Thyroid gland (tissue), 4 donors: ENCODE measurements around the gene CHST9. TPM values are rescaled to one million over a fixed set of nuclear protein-coding genes. Genes with fewer than 3 reads are reported as not detected.

Experiments
- DNase-seq, 2 donors: peaks; one replicate each; pipeline ENCODE4 v3.0.0-alpha.2; 2019
- H3K27ac ChIP-seq, 3 donors: fragments of 200-600 bp; sonication (generic); 1 replicate in 2 of 3; 2 replicates in 1 of 3; pipeline ENCODE4 v1.5.1; 2016 to 2019; ENCODE audit warnings: mild to moderate bottlenecking in 1 of 3, moderate library complexity in 1 of 3
- H3K27me3 ChIP-seq: fragments of 200-600 bp; sonication (generic); one replicate; pipeline ENCODE4 v1.5.1; 2019
- H3K36me3 ChIP-seq, 2 donors: fragments of 200-600 bp; sonication (generic); one replicate each; pipeline ENCODE4 v1.5.1; 2016 to 2019
- H3K4me1 ChIP-seq, 2 donors: fragments of 200-600 bp; sonication (generic); one replicate each; pipeline ENCODE4 v1.5.1; 2017 to 2019
- H3K4me3 ChIP-seq, 3 donors: fragments of 200-600 bp; sonication (generic); replicated peaks in 1 of 3; 1 replicate in 2 of 3; 2 replicates in 1 of 3; pipeline ENCODE4 v1.5.1; 2016; ENCODE audit warnings: mild to moderate bottlenecking in 1 of 3
- H3K9me3 ChIP-seq: fragments of 200-600 bp; sonication (generic); one replicate; pipeline ENCODE4 v1.5.1; 2017
- CTCF ChIP-seq, 6 experiments: fragments of 200-600 bp in 3 of 6; fragments of 450-650 bp in 3 of 6; sonication (generic) in 3 of 6; IDR thresholded peaks; one replicate each; pipeline ENCODE4 v1.5.1; 2016 to 2019; ENCODE audit warnings: antibody characterized with exemption in 6 of 6, mild to moderate bottlenecking in 2 of 6, inconsistent platforms in 1 of 6, moderate library complexity in 1 of 6
- POLR2A ChIP-seq, 2 donors: fragments of 450-650 bp; IDR thresholded peaks; one replicate each; pipeline ENCODE4 v1.6.1; 2017; ENCODE audit warnings: antibody characterized with exemption in 2 of 2, mild to moderate bottlenecking in 2 of 2, moderate library complexity in 1 of 2
- WGBS, 2 donors: methylation state at CpG; one replicate each; pipeline ENCODE4 v1.1.5; 2017; 5-methylcytosine and 5-hydroxymethylcytosine counted together
- intact Hi-C: fragments of 100-400 bp; cut with DNase I; formaldehyde crosslinking; loops from one replicate; pipeline ENCODE4 v1.15.1; 2023
- total RNA-seq, 4 donors: library from RNA; depleted of rRNA; stranded (reverse); fragments of >200 nt; gene quantifications; one replicate each; pipeline ENCODE4 v1.2.3, GENCODE V29; 2016

CHST9 gene
- total RNA-seq, 4 donors from 2014 or later, result under 0.01 to 0.13 (median 0.05) TPM; not detected in 1

GRCh38 chr18:26956863-26957262 is 228.2 kb downstream of the CHST9 start:
- intact Hi-C loops, result no loop called here
- TF ChIP-seq POLR2A (IDR thresholded peaks at IDR 0.05), result no peak
- no peak for TF ChIP-seq CTCF (IDR thresholded peaks at IDR 0.05)
- WGBS, 2 donors, result 58 to 79% methylated on average over 4 of the region's 4 CpGs

GRCh38 chr18:26948703-26949102 is 236.4 kb downstream of the CHST9 start:
- no peaks in the 10 kb centered on the region for H3K9me3 ChIP-seq
- H3K27ac ChIP-seq, result no peak overlapping the region
- intact Hi-C loops, result no loop called here
- 81 to 86% methylated on average over 4 of the region's 4 CpGs for WGBS, 2 donors
- no peaks in the 10 kb centered on the region for H3K36me3 ChIP-seq
- peaks cover 0 to 9% of the 10 kb centered on the region in 2 donors for H3K4me1 ChIP-seq
- TF ChIP-seq CTCF (IDR thresholded peaks at IDR 0.05) (no peak), POLR2A (IDR thresholded peaks at IDR 0.05) (no peak)
- H3K27me3 ChIP-seq, result no peaks in the 10 kb centered on the region
- H3K4me3 ChIP-seq, result no peak overlapping the region
- DNase-seq, result no peak

More at GRCh38 chr18:26956863-26957262, 228.2 kb downstream of the CHST9 start:
- no peak overlapping the region for H3K27ac ChIP-seq
- no peaks in the 10 kb centered on the region for H3K27me3 ChIP-seq
- no peaks in the 10 kb centered on the region for H3K36me3 ChIP-seq
- no peaks in the 10 kb centered on the region for H3K4me1 ChIP-seq
- no peaks in the 10 kb centered on the region for H3K9me3 ChIP-seq
- DNase-seq, result no peak
- no peak overlapping the region for H3K4me3 ChIP-seq

- no peaks in the 10 kb centered on the region for H3K9me3 ChIP-seq
- TF ChIP-seq POLR2A (IDR thresholded peaks at IDR 0.05), result no peak
- TF ChIP-seq CTCF (IDR thresholded peaks at IDR 0.05), result no peak
- DNase-seq, result no peak
- H3K4me3 ChIP-seq, result no peak overlapping the region
- no peaks in the 10 kb centered on the region for H3K36me3 ChIP-seq
- H3K4me1 ChIP-seq, result peaks cover 14 to 28% of the 10 kb centered on the region in 2 donors
- intact Hi-C loops, result no loop called here
- H3K27ac ChIP-seq, result no peak overlapping the region
- no peaks in the 10 kb centered on the region for H3K27me3 ChIP-seq
- 90 to 94% methylated on average over 3 of the region's 3 CpGs for WGBS, 2 donors
Measured at GRCh38 chr18:26943906-26944305, 241.2 kb downstream of the CHST9 start.

GRCh38 chr18:26941584-26941983 is 243.5 kb downstream of the CHST9 start:
- intact Hi-C loops, result no loop called here
- H3K4me3 ChIP-seq, result no peak overlapping the region
- H3K27ac ChIP-seq, result peak overlapping the region; percentile 25 to 45 (median 43)
- no peaks in the 10 kb centered on the region for H3K27me3 ChIP-seq
- no peaks in the 10 kb centered on the region for H3K36me3 ChIP-seq
- H3K4me1 ChIP-seq, result peaks cover 14 to 43% of the 10 kb centered on the region in 2 donors
- no peaks in the 10 kb centered on the region for H3K9me3 ChIP-seq
- 19 to 22% methylated on average over 6 of the region's 6 CpGs for WGBS, 2 donors
- TF ChIP-seq CTCF (IDR thresholded peaks at IDR 0.05), result no peak
- TF ChIP-seq POLR2A (IDR thresholded peaks at IDR 0.05), result no peak
- peak; percentile 49 to 51 for DNase-seq

GRCh38 chr18:26940744-26941398 is 244.2 kb downstream of the CHST9 start:
- WGBS, 2 donors, result 56 to 60% methylated on average over 5 of the region's 5 CpGs
- H3K27ac ChIP-seq, result peak overlapping the region; percentile 25 to 44 (median 43)
- TF ChIP-seq CTCF (IDR thresholded peaks at IDR 0.05) (no peak), POLR2A (IDR thresholded peaks at IDR 0.05) (no peak)
- no peak overlapping the region for H3K4me3 ChIP-seq
- DNase-seq, result peak; percentile 86 to 90
- intact Hi-C loops, result no loop called here
- H3K4me1 ChIP-seq, result peaks cover 14 to 43% of the 10 kb centered on the region in 2 donors
- H3K9me3 ChIP-seq, result no peaks in the 10 kb centered on the region
- no peaks in the 10 kb centered on the region for H3K27me3 ChIP-seq
- no peaks in the 10 kb centered on the region for H3K36me3 ChIP-seq
